MM.1S (cell line): ENCODE results near the gene ATPAF2.

ENCODE experiments used
- DNase-seq: peaks from one replicate; pipeline ENCODE4 v3.0.0-alpha.2; 2015
- H2AFZ ChIP-seq: fragments of 300-600 bp; sonication (generic); 2 replicates; pipeline ENCODE4 v1.6.0; 2016; ENCODE audit warnings: antibody characterized with exemption, low read length
- H3F3A ChIP-seq: fragments of 300-600 bp; sonication (generic); 2 replicates; pipeline ENCODE4 v1.6.1; 2016; ENCODE audit warnings: mild to moderate bottlenecking, antibody characterized with exemption, low read length, moderate library complexity, mixed read lengths; ENCODE audit not compliant: insufficient read depth
- H3K27ac ChIP-seq: fragments of 300-600 bp; sonication (generic); 2 replicates; pipeline ENCODE4 v1.5.1; 2016; ENCODE audit warnings: mild to moderate bottlenecking, low read length
- H3K27me3 ChIP-seq: fragments of 300-600 bp; sonication (generic); replicated peaks from 2 replicates; pipeline ENCODE4 v1.6.0; 2016; ENCODE audit warnings: low read length; ENCODE audit not compliant: insufficient read depth
- H3K36me3 ChIP-seq: fragments of 300-600 bp; sonication (generic); replicated peaks from 2 replicates; pipeline ENCODE4 v1.6.1; 2016; ENCODE audit warnings: mild to moderate bottlenecking, low read length, mixed read lengths; ENCODE audit not compliant: insufficient read depth
- H3K4me1 ChIP-seq: fragments of 300-600 bp; sonication (generic); 2 replicates; pipeline ENCODE4 v1.6.1; 2016; ENCODE audit warnings: low read length, mixed read lengths
- H3K4me2 ChIP-seq: fragments of 300-600 bp; sonication (generic); 2 replicates; pipeline ENCODE4 v1.6.0; 2016; ENCODE audit warnings: low read depth, low read length
- H3K4me3 ChIP-seq: fragments of 300-600 bp; sonication (generic); 2 replicates; pipeline ENCODE4 v1.5.1; 2016; ENCODE audit warnings: low read length, mixed read lengths
- H3K79me2 ChIP-seq: fragments of 300-600 bp; sonication (generic); 2 replicates; pipeline ENCODE4 v1.6.1; 2016; ENCODE audit warnings: mixed run types, low read length, mixed read lengths
- H3K9ac ChIP-seq: fragments of 300-600 bp; sonication (generic); 2 replicates; pipeline ENCODE4 v1.6.1; 2016; ENCODE audit warnings: low read length, mixed read lengths
- H3K9me2 ChIP-seq: fragments of 300-600 bp; sonication (generic); replicated peaks from 2 replicates; pipeline ENCODE4 v1.6.1; 2016; ENCODE audit warnings: mild to moderate bottlenecking, low read length, mixed read lengths; ENCODE audit not compliant: insufficient read depth
- H3K9me3 ChIP-seq: fragments of 300-600 bp; sonication (generic); replicated peaks from 2 replicates; pipeline ENCODE4 v1.6.1; 2016; ENCODE audit warnings: mild to moderate bottlenecking, low read length, mixed read lengths; ENCODE audit not compliant: insufficient read depth
- H4K20me1 ChIP-seq: fragments of 300-600 bp; sonication (generic); 2 replicates; pipeline ENCODE4 v1.6.1; 2016; ENCODE audit warnings: mild to moderate bottlenecking, low read length, moderate library complexity, mixed read lengths; ENCODE audit not compliant: insufficient read depth
- EZH2 ChIP-seq: fragments of 300-600 bp; sonication (generic); optimal IDR thresholded peaks from 2 replicates; pipeline ENCODE3; 2017; ENCODE audit warnings: low read depth, mild to moderate bottlenecking, antibody characterized with exemption, low read length, mixed read lengths
- EZH2phosphoT487 ChIP-seq: fragments of 300-600 bp; sonication (generic); IDR thresholded peaks from 2 replicates; pipeline ENCODE4 v1.6.1; 2018; ENCODE audit warnings: antibody characterized with exemption, low read length
- TF ChIP-seq, protein P1 (sequence below): fragments of 300-600 bp; sonication (generic); IDR thresholded peaks from 2 replicates; pipeline ENCODE4 v1.5.1; 2016; ENCODE audit warnings: antibody characterized with exemption, low read length, mixed read lengths

Gene ATPAF2

DNA sequence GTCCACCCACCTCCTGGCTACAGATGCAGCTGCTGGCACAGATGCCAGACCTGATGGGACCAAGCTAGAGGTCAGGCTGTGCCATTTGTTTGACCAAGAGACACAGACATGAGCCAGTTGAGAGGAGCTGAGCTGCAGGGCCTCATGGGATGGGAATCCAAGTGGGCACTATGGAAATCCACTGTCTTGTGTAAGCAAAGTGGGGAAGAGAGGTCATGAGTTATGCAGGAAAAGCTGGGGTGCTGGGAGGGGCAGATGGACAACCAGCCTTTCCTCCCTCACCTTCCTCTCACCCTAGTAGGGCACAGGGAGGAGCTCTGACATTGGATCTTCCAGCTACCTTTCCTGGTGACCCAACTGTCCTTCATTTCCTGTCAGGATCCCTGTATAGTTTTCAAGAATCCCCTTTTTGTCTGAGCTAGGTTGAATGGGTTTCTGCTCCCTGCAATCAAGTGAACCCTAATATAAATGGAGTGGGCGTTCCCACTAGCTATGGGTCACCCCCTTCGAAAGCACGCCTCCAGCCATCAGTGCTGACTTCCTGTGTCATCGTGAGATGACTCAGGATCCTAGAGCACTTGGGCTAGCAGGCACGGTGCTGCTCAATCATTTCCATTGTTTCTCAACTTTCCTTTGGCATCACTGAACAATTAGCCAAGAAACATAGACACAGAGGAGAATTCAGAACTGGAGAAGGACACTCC, 13.6 kb downstream of the ATPAF2 start:
- Histone ChIP-seq H4K20me1 (no peaks in the 10 kb centered on the region), H3K4me2 (no peak overlapping the region), H3K4me1 (no peaks in the 10 kb centered on the region), H3K79me2 (peaks cover 7% of the 10 kb centered on the region; the same call in 1 of the 2 replicates), H3K4me3 (no peak overlapping the region), H3K9me3 (no peaks in the 10 kb centered on the region), H3K9me2 (no peaks in the 10 kb centered on the region), H2AFZ (no peak overlapping the region), H3F3A (no peaks in the 10 kb centered on the region), H3K27ac (no peak overlapping the region), H3K27me3 (no peaks in the 10 kb centered on the region), H3K9ac (no peak overlapping the region), H3K36me3 (no peaks in the 10 kb centered on the region)
- no peak for DNase-seq
- no peak for TF ChIP-seq EZH2
- TF ChIP-seq EZH2phosphoT487, result no peak
- TF ChIP-seq, protein P1, sequence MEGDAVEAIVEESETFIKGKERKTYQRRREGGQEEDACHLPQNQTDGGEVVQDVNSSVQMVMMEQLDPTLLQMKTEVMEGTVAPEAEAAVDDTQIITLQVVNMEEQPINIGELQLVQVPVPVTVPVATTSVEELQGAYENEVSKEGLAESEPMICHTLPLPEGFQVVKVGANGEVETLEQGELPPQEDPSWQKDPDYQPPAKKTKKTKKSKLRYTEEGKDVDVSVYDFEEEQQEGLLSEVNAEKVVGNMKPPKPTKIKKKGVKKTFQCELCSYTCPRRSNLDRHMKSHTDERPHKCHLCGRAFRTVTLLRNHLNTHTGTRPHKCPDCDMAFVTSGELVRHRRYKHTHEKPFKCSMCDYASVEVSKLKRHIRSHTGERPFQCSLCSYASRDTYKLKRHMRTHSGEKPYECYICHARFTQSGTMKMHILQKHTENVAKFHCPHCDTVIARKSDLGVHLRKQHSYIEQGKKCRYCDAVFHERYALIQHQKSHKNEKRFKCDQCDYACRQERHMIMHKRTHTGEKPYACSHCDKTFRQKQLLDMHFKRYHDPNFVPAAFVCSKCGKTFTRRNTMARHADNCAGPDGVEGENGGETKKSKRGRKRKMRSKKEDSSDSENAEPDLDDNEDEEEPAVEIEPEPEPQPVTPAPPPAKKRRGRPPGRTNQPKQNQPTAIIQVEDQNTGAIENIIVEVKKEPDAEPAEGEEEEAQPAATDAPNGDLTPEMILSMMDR, result no peak

DNA sequence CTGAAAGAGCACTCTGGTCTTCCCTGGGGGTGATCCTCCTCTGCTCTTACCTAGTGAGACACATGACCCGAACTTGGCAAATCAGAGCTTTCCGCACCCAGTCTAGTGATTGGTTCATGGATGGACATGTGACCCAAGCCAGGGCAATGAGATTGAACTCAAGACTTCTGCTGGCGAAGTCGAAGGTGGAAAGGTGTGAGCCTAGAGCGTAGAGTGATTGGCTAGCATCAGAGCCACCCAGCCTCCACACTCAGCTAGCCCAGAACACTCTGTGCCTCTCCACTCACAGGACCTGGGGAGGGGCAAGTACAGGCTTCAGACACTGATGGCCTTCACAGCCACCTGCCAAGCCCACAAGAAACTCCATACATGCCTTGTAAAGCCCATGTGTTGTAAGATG, 17.6 kb downstream of the ATPAF2 start:
- no peak for TF ChIP-seq EZH2
- TF ChIP-seq, protein P1, result no peak
- TF ChIP-seq EZH2phosphoT487, result no peak
- H3K4me3 ChIP-seq, result no peak overlapping the region
- H3K9me3 ChIP-seq, result no peaks in the 10 kb centered on the region
- no peaks in the 10 kb centered on the region for H3K27me3 ChIP-seq
- no peaks in the 10 kb centered on the region for H4K20me1 ChIP-seq
- no peak for DNase-seq
- no peak overlapping the region for H2AFZ ChIP-seq
- H3K9ac ChIP-seq, result no peak overlapping the region
- no peaks in the 10 kb centered on the region for H3F3A ChIP-seq
- H3K36me3 ChIP-seq, result no peaks in the 10 kb centered on the region
- H3K79me2 ChIP-seq, result no peaks in the 10 kb centered on the region
- H3K9me2 ChIP-seq, result no peaks in the 10 kb centered on the region
- H3K27ac ChIP-seq, result no peak overlapping the region
- no peak overlapping the region for H3K4me2 ChIP-seq
- H3K4me1 ChIP-seq, result no peaks in the 10 kb centered on the region

DNA sequence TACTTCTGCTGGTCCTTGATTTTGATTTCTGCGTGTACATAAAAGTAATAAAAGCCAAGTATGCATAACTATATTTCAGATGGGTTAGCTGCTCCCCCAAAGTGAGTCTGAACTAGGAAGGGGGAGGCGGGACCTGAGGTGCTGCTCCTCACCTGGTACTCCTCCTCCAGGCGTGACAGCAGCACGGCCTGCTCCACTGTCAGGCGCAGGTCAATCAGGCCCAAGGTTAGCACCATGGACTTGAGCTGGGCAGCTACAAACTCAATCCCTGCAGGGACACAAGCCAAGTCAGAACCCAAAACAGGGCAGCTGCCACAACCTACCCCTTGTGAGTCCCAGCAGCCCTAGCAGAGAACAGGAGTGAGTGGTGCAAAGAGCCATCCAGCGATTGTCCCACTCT, 18.0 kb downstream of the ATPAF2 start:
- no peaks in the 10 kb centered on the region for H3K27me3 ChIP-seq
- H3K4me3 ChIP-seq, result no peak overlapping the region
- H4K20me1 ChIP-seq, result no peaks in the 10 kb centered on the region
- DNase-seq, result no peak
- H2AFZ ChIP-seq, result no peak overlapping the region
- no peaks in the 10 kb centered on the region for H3K79me2 ChIP-seq
- no peaks in the 10 kb centered on the region for H3K9me2 ChIP-seq
- no peaks in the 10 kb centered on the region for H3K9me3 ChIP-seq
- no peaks in the 10 kb centered on the region for H3K36me3 ChIP-seq
- TF ChIP-seq EZH2phosphoT487 (no peak), EZH2 (no peak)
- TF ChIP-seq, protein P1, result no peak
- H3K4me2 ChIP-seq, result no peak overlapping the region
- no peak overlapping the region for H3K27ac ChIP-seq
- no peaks in the 10 kb centered on the region for H3F3A ChIP-seq
- H3K9ac ChIP-seq, result no peak overlapping the region
- H3K4me1 ChIP-seq, result no peaks in the 10 kb centered on the region
